Spinal cord (tissue), 10 donors: ENCODE measurements around the gene CDX1. TPM values are rescaled to one million over a fixed set of nuclear protein-coding genes. Genes with fewer than 3 reads are reported as not detected.

Experiments
- DNase-seq, 6 donors: peaks; one replicate each; pipeline versions ENCODE4 v3.0.0 to v3.0.0-alpha.2; 2013 to 2015; ENCODE audit warnings: low spot score in 6 of 6, low read depth in 4 of 6
- H3K27ac ChIP-seq: one replicate; pipeline ENCODE4 v1.5.1; 2013; ENCODE audit warnings: low read depth, low read length, control low read depth
- H3K27me3 ChIP-seq: one replicate; pipeline ENCODE4 v1.6.1; 2013; ENCODE audit warnings: low read length; ENCODE audit not compliant: control insufficient read depth, insufficient read depth
- H3K36me3 ChIP-seq: one replicate; pipeline ENCODE4 v1.6.1; 2013; ENCODE audit warnings: low read length; ENCODE audit not compliant: control insufficient read depth, insufficient read depth
- H3K4me1 ChIP-seq: one replicate; pipeline ENCODE4 v1.6.1; 2013; ENCODE audit warnings: low read length; ENCODE audit not compliant: control insufficient read depth, insufficient read depth
- H3K4me3 ChIP-seq: one replicate; pipeline ENCODE4 v1.5.1; 2013; ENCODE audit warnings: low read depth, low read length, control low read depth
- H3K9me3 ChIP-seq: one replicate; pipeline ENCODE4 v1.6.1; 2013; ENCODE audit warnings: low read length; ENCODE audit not compliant: control insufficient read depth, insufficient read depth
- WGBS: methylation state at CpG from one replicate; pipeline ENCODE4 v1.1.5; 2013; ENCODE audit warnings: missing lambda C conversion rate; ENCODE audit not compliant: insufficient coverage; 5-methylcytosine and 5-hydroxymethylcytosine counted together
- polyA plus RNA-seq, 2 donors: library from polyadenylated mRNA; unstranded; fragments of 120-200 nt; gene quantifications; one replicate each; pipeline ENCODE4 v1.2.1, GENCODE V29; 2013; ENCODE audit not compliant: insufficient read length in 2 of 2
- total RNA-seq, 2 donors: library from RNA; depleted of rRNA in 1 of 2; stranded (reverse); fragments of 120-200 nt in 1 of 2; fragments of >200 nt in 1 of 2; gene quantifications; one replicate each; pipeline versions ENCODE4 v1.2.3 to v1.2.4, GENCODE V29; 2013 to 2014
- donor health status: healthy.

Gene CDX1
- total and polyA plus RNA-seq, 4 donors, result 0.28 TPM; not detected in 3

DNA sequence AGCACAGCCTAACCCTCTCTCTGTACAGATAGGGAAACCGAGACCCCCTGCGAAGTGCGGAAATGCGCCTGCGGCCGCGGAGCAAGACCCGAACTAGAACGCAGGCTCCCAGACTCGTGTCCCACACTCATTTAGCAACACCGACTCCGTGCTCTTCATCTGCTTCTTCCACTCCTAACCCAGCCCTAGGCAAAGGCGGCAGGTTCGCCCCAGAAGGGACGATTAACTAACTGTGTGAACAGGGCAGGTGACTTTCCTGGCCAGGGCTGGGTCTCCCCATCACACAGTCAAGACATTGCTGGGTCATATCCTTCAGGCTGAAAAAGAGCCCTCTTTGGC is 903 bp downstream of the CDX1 start:
- H3K27me3 ChIP-seq, result peaks cover 44% of the 10 kb centered on the region
- peaks cover 28% of the 10 kb centered on the region for H3K4me1 ChIP-seq
- no peaks in the 10 kb centered on the region for H3K36me3 ChIP-seq
- no peak overlapping the region for H3K4me3 ChIP-seq
- no peak overlapping the region for H3K27ac ChIP-seq
- WGBS, result 28% methylated on average over 15 of the region's 15 CpGs
- H3K9me3 ChIP-seq, result no peaks in the 10 kb centered on the region
- no peak for DNase-seq

GRCh38 chr5:150167908-150168307 is 1.3 kb downstream of the CDX1 start:
- Histone ChIP-seq H3K4me3 (no peak overlapping the region), H3K36me3 (no peaks in the 10 kb centered on the region), H3K27me3 (peaks cover 44% of the 10 kb centered on the region), H3K27ac (no peak overlapping the region), H3K9me3 (no peaks in the 10 kb centered on the region), H3K4me1 (peaks cover 29% of the 10 kb centered on the region)
- DNase-seq, result no peak
- 52% methylated on average over 14 of the region's 14 CpGs for WGBS

- Histone ChIP-seq H3K4me3 (no peak overlapping the region), H3K27ac (no peak overlapping the region), H3K36me3 (no peaks in the 10 kb centered on the region), H3K9me3 (no peaks in the 10 kb centered on the region), H3K4me1 (peaks cover 24% of the 10 kb centered on the region), H3K27me3 (peaks cover 44% of the 10 kb centered on the region)
- WGBS, result 47% methylated on average over 3 of the region's 3 CpGs
- DNase-seq, result no peak
Measured at GRCh38 chr5:150168864-150169263, 2.3 kb downstream of the CDX1 start.

- H3K4me1 ChIP-seq, result peaks cover 26% of the 10 kb centered on the region
- no CpG with 5 or more reads among the region's 1 CpG for WGBS
- H3K27me3 ChIP-seq, result peaks cover 26% of the 10 kb centered on the region
- H3K4me3 ChIP-seq, result no peak overlapping the region
- no peak overlapping the region for H3K27ac ChIP-seq
- H3K36me3 ChIP-seq, result no peaks in the 10 kb centered on the region
- no peak for DNase-seq
- H3K9me3 ChIP-seq, result no peaks in the 10 kb centered on the region
Measured at GRCh38 chr5:150172145-150172544, 5.6 kb downstream of the CDX1 start.

DNA sequence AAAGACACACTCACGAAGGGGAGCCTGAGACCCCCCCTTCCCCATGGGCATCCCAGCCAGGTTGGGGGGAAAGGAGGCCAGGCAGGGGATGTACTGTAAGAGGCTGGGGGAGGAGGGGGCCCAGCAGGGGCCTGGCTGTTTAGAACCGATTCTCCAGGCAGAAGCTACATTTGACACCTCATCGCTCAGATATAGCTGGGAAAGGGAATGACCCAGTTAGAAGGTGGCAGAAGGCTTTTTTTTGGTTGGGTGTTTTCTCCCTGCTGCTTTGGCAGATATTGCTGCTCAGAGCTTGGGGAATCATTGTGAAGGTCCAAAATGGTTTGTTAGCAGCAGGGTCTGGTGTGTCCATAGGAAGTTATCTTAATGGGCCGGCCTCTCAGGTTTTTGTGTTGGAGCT is 6.0 kb downstream of the CDX1 start:
- H3K36me3 ChIP-seq, result no peaks in the 10 kb centered on the region
- peaks cover 22% of the 10 kb centered on the region for H3K27me3 ChIP-seq
- DNase-seq, result peak in 1 of 6 donors; percentile 64
- WGBS, result 69% methylated on average over 2 of the region's 4 CpGs
- no peaks in the 10 kb centered on the region for H3K9me3 ChIP-seq
- peaks cover 22% of the 10 kb centered on the region for H3K4me1 ChIP-seq
- H3K27ac ChIP-seq, result no peak overlapping the region
- H3K4me3 ChIP-seq, result no peak overlapping the region

- DNase-seq, result no peak
- no peak overlapping the region for H3K27ac ChIP-seq
- H3K4me3 ChIP-seq, result no peak overlapping the region
Measured at GRCh38 chr5:150173161-150173560, 6.6 kb downstream of the CDX1 start.

DNA sequence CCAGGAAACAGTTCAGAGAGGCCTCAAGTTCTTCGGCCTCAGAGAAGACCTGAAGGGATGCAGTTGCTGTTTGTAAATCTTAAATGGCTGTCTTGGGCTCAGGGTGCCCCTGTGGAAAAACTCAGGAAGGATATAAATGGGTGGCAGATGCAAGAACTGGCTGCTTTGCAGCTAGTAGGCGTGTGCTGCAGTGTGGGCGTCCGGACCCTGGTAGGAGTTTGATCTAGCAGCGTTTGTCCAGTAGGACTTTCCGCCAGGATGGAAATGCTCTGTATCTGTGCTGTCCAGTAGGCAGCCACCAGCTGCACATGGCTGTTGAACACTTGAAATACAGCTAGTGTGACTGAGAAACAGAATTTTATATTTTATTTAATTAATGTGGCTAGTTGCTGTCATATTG is 7.7 kb downstream of the CDX1 start:
- Histone ChIP-seq H3K9me3 (no peaks in the 10 kb centered on the region), H3K4me1 (peaks cover 16% of the 10 kb centered on the region), H3K4me3 (no peak overlapping the region), H3K27ac (no peak overlapping the region), H3K36me3 (no peaks in the 10 kb centered on the region), H3K27me3 (peaks cover 14% of the 10 kb centered on the region)
- 94% methylated on average over 6 of the region's 6 CpGs for WGBS
- no peak for DNase-seq

More at GRCh38 chr5:150173161-150173560, 6.6 kb downstream of the CDX1 start:
- Histone ChIP-seq H3K27me3 (peaks cover 15% of the 10 kb centered on the region), H3K9me3 (no peaks in the 10 kb centered on the region), H3K36me3 (no peaks in the 10 kb centered on the region), H3K4me1 (peaks cover 16% of the 10 kb centered on the region)
- WGBS, result 89% methylated on average over 1 of the region's 3 CpGs

GRCh38 chr5:150175076-150175475 is 8.5 kb downstream of the CDX1 start:
- peaks cover 7% of the 10 kb centered on the region for H3K27me3 ChIP-seq
- H3K9me3 ChIP-seq, result no peaks in the 10 kb centered on the region
- H3K27ac ChIP-seq, result no peak overlapping the region
- H3K4me1 ChIP-seq, result peaks cover 24% of the 10 kb centered on the region
- H3K4me3 ChIP-seq, result no peak overlapping the region
- DNase-seq, result no peak
- no peaks in the 10 kb centered on the region for H3K36me3 ChIP-seq
- no CpG with 5 or more reads among the region's 1 CpG for WGBS

DNA sequence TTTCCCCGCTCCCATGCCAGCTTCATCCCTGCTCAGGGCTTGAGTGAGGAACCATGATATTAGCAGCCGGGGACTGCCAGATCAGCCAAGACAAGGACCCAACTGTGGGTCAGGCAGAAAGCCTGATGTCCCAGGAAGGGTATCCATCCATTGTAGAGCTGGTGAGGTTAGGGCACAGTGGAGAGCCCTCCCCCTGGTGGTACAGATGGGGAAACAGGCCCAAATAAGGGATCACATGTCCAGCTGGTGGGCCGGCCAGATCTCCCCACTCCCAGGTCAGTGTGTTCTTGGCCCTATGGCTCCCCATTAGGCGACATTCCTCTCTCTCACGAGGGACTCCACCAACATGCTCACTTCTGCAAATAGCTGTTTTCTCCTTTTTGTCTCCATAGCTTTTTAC is 9.0 kb downstream of the CDX1 start:
- no peak for DNase-seq
- 61% methylated on average over 4 of the region's 5 CpGs for WGBS
- no peaks in the 10 kb centered on the region for H3K36me3 ChIP-seq

GRCh38 chr5:150176745-150177477 is 10.3 kb downstream of the CDX1 start:
- no peak overlapping the region for H3K27ac ChIP-seq
- no peak for DNase-seq
- no peaks in the 10 kb centered on the region for H3K27me3 ChIP-seq
- WGBS, result 81% methylated on average over 8 of the region's 8 CpGs
- H3K9me3 ChIP-seq, result no peaks in the 10 kb centered on the region
- H3K4me3 ChIP-seq, result no peak overlapping the region
- peaks cover 36% of the 10 kb centered on the region for H3K4me1 ChIP-seq
- H3K36me3 ChIP-seq, result no peaks in the 10 kb centered on the region

More for the DNA sequence above, 9.0 kb downstream of the CDX1 start:
- H3K4me1 ChIP-seq, result peaks cover 29% of the 10 kb centered on the region
- peaks cover 3% of the 10 kb centered on the region for H3K27me3 ChIP-seq
- H3K4me3 ChIP-seq, result no peak overlapping the region
- H3K9me3 ChIP-seq, result no peaks in the 10 kb centered on the region
- H3K27ac ChIP-seq, result no peak overlapping the region
